GM18517 (cell line): ENCODE measurements around the gene CNTRL.
A peak's percentile ranks its signal among the peaks of the same experiment; 100 is the strongest.
"Not testable (repeated sequence)": the region's sequence is repeated elsewhere in the genome, so short reads cannot be mapped to it uniquely, and the experiment has no call there.

Source experiments
- ATAC-seq: cut with Tn5 transposase; IDR thresholded peaks from one replicate; pipeline ENCODE4 v1.9.1; 2021; ENCODE audit warnings: mild to moderate bottlenecking, moderate library complexity; ENCODE audit not compliant: unreplicated experiment

CNTRL gene

DNA sequence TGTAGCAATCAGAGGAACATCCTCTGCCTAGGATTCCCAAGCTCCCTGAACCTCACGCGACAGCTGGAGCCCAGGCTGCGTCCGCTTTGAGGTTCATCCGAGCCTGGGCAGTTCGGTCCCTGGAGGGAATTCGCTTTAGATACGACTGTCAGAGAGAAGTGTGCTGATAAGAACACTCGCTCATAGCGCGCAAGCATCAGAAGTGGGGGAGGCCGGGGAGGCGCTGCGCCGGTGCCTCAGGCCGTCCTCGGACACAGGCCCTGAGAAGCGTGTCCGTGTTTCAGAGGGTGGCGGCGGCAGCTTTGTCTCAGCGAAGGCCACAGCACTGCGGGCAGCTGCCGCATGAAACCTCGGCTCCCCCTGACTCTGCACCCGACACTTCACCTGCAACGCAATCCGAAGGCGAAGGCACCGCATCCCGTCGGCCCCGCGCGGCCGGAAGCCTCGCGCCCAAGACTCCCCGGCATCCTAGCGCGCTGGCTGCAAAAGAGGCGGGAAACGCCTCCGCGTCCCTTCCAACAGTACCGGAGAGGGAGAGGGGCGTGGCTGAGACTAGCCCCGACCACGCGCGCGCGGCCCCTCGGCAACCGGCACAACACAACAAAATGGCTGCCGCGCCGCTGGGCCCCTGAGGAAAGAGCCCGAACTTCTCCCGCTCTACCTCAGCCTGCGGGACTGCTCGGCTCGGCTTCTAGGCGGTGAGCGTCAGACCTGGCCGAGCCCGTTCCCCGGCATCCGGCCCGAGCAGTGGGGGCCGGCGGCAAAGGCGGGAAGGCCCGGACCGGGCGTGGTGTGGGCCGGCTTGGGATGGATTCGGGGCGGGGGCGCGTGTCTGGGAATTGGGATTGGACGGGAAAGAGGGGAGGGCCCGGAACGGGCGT lies at the start of gene CNTRL:
TSS of gene CNTRL (plus strand) at position 586 of the 881 bp plus-strand sequence. CDS start 13,372 bp downstream, outside the sequence.
- peak; percentile 55 for ATAC-seq

- no peak for ATAC-seq
These were observed 48.5 kb upstream of the CNTRL start for GRCh38 chr9:121026260-121026691.

DNA sequence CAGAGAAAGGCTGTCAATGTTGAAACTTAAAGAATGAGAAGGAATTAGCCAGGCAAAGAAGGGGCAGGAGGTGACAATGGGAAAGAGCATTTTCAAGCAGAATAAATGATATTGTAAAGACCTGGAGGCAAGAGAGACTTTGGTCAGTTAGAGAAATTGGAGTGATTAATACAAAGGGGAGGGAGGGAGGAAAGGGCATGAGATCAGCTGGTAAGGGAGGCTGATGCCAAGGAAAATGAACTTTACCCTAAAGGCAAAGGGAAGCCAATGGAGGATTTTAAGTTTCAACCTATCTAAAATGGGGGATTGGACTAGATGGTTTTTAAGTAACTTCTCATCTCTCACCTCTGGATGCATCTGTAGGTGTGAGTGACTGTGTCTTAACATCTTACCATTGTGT lies 48.0 kb upstream of the CNTRL start:
- ATAC-seq: no peak

GRCh38 chr9:121028285-121028684 lies 46.5 kb upstream of the CNTRL start:
- ATAC-seq: not testable (repeated sequence)

- no peak for ATAC-seq
These were observed 45.3 kb upstream of the CNTRL start for GRCh38 chr9:121029469-121029868.

DNA sequence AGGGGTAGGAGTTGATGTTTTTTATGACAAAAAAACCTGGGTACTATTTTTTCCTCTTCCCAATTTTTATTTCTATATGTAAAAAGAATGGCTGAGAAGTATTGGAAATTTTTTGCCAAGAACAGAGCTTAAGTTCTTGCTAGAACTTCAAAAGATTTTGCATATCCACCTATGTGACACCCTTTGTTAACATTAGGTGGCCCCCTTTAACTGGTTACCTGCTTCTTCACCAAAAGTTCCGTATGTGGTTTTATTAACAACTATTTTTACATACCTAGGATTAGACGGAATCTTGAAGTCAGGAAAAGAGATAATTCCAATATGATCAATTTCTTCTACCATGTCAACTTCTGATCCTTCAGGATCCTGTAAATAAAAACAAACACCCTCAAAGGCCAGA lies 40.2 kb upstream of the CNTRL start:
- no peak for ATAC-seq

DNA sequence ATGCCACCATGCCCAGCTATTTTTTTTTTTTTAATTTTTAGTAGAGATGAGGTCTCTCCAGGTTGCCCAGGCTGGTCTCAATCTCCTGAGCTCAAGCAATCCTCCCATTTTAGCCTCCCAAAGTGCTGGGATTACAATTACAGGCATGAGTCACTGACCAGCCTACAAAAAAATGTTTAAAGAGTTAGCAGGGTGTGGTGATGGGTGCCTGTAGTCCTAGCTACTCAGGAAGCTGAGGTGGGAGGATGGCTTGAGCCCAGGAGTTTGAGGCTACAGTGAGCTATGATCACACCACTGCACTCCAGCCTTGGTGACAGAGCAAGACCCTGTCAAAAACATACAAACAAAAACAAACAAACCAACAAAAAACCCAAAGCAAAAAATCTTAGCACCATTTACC lies 39.0 kb upstream of the CNTRL start:
- not testable (repeated sequence) for ATAC-seq

GRCh38 chr9:121038362-121038761 lies 36.4 kb upstream of the CNTRL start:
- no peak for ATAC-seq

DNA sequence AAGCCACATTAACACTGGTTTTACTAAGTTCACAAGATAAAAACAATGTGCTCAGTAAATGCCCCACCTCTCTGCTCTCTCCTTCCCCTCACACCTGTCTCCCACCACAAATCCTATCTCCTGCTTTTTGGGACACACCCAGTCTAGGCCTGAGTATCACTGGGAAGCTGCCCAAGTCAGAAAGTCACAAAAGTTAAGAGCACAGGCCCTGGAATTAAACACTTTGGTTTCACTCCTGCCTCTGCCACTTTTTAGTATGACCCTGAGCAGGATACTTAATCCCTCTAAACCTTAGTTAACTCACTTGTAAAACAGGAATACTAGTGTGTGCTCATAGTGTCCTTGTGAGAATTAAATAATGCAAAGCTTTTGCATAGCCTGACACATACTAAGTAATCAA lies 36.0 kb upstream of the CNTRL start:
- ATAC-seq: no peak

GRCh38 chr9:121048175-121048574 lies 26.6 kb upstream of the CNTRL start:
- no peak for ATAC-seq

DNA sequence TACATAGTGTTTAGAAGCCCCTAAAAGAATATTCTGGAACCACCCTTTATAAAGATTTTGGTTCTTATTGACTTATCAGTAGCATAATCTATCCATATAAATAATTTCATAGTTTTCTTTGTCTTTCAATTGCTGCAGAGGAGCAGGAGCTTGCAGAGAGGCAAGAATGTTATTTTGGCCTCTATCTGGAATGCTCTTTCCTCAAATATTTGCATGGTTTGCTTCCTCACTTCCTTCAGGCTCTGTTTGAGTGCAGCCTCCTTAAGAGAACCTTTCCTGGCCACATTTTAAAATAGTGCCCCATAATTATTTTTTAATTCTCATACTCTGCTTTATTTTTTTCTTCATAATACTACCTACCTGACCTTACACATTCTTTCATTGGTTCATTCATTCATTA lies 26.1 kb upstream of the CNTRL start:
- no peak for ATAC-seq

GRCh38 chr9:121050128-121050988 lies 24.4 kb upstream of the CNTRL start, which contains the start of gene C5:
Gene C5, minus strand, starts transcription at chr9:121050275. Its CDS starts 29 bp downstream, at chr9:121050246.
- no peak for ATAC-seq

- ATAC-seq: no peak
These were observed 21.2 kb upstream of the CNTRL start for GRCh38 chr9:121053544-121053943.

DNA sequence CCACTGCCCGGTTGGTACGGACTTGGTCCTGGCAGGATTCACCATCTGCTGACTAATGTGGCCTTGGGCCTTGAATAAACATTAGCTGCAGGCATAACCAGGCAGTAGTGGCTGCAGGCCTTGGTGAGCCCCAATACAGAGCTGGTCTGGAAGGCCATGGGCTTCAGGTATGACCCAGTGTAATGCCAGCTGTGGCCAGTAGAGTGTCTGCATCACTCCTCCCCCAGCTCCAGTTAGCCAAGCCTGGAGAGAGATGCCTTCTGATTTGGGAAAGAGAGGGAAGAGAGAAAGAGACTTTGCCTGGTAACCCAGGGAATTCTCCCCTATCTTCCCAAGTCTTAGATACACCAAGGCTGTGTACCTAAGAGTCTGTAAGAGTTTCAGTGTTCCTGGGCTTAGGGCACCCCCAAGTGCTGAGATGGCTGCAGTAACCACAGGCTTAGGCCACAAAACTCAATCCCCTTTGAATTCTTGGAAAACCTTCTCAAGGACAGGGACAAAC lies 19.1 kb upstream of the CNTRL start:
- ATAC-seq: no peak

DNA sequence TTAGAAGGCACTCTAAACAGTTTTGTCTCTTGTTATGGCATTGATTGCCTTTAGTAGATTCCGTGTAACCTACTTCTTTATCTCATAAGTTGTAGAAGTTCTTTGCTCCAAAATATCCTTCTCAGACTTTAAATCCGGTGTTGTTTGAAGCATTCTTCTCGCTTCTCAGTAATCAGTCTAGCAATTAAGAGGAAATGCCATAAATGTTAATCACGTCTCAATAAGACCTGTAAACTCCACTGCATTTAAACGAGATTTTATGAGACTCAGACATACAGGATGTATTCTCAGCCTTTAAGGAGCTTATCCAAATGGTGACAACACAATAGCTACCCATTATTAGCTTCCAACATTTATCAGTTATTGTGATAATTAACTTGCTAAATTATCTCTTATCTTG lies 16.9 kb upstream of the CNTRL start:
- no peak for ATAC-seq

DNA sequence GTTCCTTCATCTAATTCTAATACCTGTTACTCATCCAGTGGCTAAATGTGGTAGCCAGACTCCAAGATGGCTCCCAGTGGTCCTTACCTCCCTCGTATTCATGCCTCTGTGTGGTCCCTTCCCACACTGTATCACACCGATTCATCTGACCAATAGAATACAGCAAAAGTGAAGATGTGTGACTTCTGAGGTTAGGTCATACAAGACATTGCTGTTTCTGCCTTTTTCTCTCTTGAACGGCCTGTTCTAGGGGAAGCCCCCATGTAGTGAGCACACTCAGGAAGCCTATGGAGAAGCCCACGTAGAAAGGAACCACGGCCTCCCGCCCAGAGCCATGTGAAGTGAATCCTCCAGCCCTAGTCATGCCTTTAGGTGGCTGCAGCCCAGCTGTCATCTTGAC lies 15.2 kb upstream of the CNTRL start:
- no peak for ATAC-seq

DNA sequence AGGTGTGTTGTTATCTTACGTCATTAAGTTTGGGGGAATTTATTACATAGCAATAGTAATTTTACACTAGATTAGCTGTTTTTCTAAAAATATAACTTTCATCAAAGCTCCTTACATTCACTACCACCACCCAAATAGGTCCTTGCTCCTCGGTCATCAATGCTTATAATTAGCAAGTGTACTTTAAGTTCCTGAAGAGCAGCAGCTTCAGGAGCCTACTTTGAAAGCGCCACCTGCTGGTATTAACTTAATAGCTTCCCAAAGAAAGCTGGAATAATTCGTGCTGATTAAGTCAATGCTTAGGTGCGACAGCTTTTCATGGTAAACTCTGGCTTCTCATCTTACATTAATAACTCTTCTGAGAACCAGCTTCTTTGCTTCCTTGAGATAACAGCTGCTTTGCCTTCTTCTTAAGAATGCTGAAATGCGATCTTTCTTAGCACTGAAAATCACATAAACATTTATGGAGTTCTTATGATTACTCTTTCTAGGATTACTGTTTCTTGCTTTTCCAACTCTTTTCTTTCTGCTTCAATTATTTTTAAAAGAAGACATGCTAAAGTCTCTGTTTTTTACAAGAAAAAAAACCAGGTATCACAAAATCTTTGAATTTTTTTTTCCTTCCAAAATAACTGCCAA lies 14.6 kb upstream of the CNTRL start:
- ATAC-seq: no peak

- no peak for ATAC-seq
These were observed 7.9 kb upstream of the CNTRL start for GRCh38 chr9:121066850-121067249.

DNA sequence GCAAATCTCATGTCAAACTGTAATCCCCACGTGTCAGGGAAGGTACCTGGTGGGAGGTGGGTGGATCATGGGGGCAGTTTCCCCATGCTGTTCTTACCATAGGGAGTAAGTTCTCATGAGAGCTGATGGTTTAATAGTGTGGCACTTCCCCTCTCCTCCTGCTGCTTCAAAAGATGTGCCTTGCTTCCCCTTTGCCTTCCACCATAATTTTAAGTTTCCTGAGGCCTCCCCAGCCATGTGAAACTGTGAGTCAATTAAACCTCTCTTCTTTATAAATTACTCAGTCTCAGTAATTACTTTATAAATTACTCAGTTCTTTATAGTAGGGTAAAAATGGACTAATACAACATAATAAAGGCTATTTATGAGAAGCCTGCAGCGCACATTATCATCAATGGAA lies 7.1 kb upstream of the CNTRL start:
- ATAC-seq: no peak

- no peak for ATAC-seq
These were observed 5.4 kb upstream of the CNTRL start for GRCh38 chr9:121069396-121069795.

- peak; percentile 10 for ATAC-seq
These were observed 3.4 kb upstream of the CNTRL start for GRCh38 chr9:121071370-121071755.
